HG03135 (cell line): ENCODE measurements around the gene IQCK.
"Not testable (repeated sequence)": the region's sequence is repeated elsewhere in the genome, so short reads cannot be mapped to it uniquely, and the experiment has no call there.

ENCODE experiments used
- ATAC-seq: cut with Tn5 transposase; IDR thresholded peaks from one replicate; pipeline ENCODE4 v1.9.1; 2021; ENCODE audit warnings: mild to moderate bottlenecking, moderate library complexity; ENCODE audit not compliant: unreplicated experiment

Gene IQCK

GRCh38 chr16:19716183-19716582 lies 1.9 kb upstream of the IQCK start:
- no peak for ATAC-seq

- not testable (repeated sequence) for ATAC-seq
Measured at GRCh38 chr16:19716728-19717127, 1.3 kb upstream of the IQCK start.

GRCh38 chr16:19717314-19717713 lies 757 bp upstream of the IQCK start:
- ATAC-seq, result no peak

GRCh38 chr16:19718624-19718965 lies 524 bp downstream of the IQCK start:
- no peak for ATAC-seq

- ATAC-seq, result no peak
Measured at GRCh38 chr16:19722269-19722952, 4.3 kb downstream of the IQCK start.

- ATAC-seq, result no peak
Measured at GRCh38 chr16:19722981-19723380, 4.9 kb downstream of the IQCK start.

GRCh38 chr16:19728636-19728965 lies 10.5 kb downstream of the IQCK start:
- no peak for ATAC-seq

- ATAC-seq, result no peak
Measured at GRCh38 chr16:19733551-19733950, 15.5 kb downstream of the IQCK start.

- no peak for ATAC-seq
Measured at GRCh38 chr16:19735074-19735867, 17.2 kb downstream of the IQCK start.

GRCh38 chr16:19737306-19738038 lies 19.4 kb downstream of the IQCK start:
- ATAC-seq, result no peak

- ATAC-seq, result no peak
Measured at GRCh38 chr16:19741354-19741753, 23.3 kb downstream of the IQCK start.

- ATAC-seq, result no peak
Measured at GRCh38 chr16:19743816-19744159, 25.7 kb downstream of the IQCK start.

GRCh38 chr16:19744670-19745069 lies 26.6 kb downstream of the IQCK start:
- no peak for ATAC-seq

GRCh38 chr16:19745286-19746010 lies 27.4 kb downstream of the IQCK start:
- ATAC-seq, result no peak

GRCh38 chr16:19746561-19746960 lies 28.5 kb downstream of the IQCK start:
- no peak for ATAC-seq

GRCh38 chr16:19748389-19749168 lies 30.5 kb downstream of the IQCK start:
- ATAC-seq, result no peak

- ATAC-seq, result no peak
Measured at GRCh38 chr16:19749571-19750080, 31.6 kb downstream of the IQCK start.

- ATAC-seq, result no peak
Measured at GRCh38 chr16:19751478-19752385, 33.7 kb downstream of the IQCK start.
